ENCODE measurements around the gene IRF4.

Gene IRF4

DNA sequence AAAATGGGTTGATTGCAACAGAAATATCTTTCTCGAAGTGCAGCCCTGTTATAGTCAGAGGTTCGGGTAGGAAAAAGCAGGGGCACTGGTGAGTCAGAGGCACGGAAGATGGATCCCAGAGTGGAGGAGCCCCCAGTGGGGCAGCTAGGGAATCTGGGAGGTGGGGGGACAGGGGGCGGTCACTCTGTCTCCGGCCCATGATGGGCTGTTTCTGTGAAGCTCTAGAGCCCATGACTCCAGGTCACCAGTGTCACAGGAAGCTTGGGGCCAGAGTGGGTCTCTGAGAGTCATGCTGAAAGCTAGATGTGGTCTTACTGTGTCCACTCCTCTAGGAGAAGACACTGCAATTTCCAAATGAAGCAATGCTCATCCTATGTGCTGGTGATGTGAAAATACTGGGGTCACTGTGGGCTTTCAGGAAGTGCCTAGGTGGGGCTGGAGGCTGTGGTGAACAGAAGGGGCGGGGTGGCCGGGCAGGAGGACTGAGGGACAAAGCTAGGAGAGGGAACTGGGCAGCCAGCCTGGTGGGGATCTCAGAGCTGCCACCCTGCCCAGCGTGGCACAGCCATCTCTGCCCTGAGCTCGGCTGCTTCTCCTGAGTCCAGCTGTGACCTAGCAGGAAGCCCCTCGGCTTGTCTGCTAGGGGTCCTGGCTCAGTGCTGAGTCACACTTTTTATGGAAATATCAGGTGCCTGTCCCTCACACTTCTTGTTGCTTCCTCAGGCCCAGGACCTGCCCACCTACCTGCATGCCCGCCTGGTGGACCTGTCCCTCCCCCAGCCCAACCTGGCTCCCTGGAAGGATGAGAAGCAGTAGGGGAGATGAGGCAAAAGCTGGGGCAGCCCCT is 54.2 kb downstream of the IRF4 start:
- DNase-seq, result no peak

DNA sequence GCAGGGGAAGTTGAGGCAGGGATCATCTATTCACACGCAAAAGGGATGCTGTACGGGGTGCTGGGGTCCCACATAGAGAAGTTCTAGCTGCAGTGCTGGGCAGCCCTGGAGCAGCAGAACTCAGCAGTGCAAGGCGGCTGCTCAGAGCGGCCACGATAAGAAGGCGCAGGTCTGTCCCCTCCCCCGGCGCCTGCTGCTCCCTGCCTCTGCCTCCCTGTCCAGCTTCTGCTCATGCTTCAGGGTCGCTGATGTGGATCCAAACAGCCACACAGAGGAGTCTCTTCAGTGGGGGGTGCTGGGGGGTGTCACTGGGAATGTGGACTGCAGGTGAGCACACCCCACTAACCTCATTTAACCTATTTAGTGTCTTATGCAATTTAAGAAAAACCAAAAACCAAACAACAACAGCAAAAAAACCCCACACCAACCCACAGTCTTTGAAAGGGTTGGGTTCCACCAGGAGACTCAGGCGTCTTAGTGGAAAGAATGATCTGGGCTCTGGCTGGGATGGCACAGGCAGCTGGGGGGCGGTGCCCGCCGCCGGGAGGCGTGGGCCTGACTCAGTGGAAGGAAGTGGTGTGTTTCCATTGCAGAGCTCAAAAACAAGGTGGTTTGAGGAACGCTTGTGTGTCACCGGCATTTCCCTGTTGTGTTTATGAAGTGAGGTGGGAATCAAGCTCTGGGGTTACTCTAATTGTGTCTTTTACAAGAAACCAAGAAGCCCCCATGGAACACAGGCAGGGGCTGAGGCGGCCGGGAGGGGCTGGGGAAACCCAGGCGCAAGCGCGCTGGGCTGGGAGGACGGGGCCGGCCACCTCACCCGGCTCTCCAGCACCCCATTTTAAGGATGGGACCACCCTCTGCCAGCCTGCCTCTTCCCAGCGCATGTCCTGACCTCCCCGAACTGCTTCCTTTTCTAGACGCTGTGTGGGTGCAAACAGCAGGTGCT is 55.1 kb downstream of the IRF4 start:
- no peak for DNase-seq

- DNase-seq, result no peak
Measured at GRCh38 chr6:447381-448165, 56.0 kb downstream of the IRF4 start.

GRCh38 chr6:448296-449056 is 56.9 kb downstream of the IRF4 start:
- no peak for DNase-seq

DNA sequence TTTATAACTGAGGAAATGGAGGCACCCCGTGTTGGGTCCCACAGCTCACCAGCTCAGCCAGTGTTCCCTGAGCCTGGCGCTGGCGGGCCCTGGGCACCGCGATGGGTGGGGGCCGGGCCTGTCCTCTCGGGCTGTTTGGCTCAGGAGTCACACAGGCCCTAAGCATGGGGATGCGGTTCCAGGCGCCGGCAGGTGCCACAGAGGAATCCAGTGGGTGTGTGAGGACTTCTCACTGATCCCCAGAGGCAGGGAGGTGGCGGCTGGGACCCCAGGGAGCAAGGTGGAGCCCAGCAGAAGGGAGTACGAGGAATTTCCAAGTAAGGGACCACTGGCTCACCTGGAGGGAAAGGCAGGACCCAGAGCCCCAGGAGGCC is 57.5 kb downstream of the IRF4 start:
- DNase-seq, result no peak

DNA sequence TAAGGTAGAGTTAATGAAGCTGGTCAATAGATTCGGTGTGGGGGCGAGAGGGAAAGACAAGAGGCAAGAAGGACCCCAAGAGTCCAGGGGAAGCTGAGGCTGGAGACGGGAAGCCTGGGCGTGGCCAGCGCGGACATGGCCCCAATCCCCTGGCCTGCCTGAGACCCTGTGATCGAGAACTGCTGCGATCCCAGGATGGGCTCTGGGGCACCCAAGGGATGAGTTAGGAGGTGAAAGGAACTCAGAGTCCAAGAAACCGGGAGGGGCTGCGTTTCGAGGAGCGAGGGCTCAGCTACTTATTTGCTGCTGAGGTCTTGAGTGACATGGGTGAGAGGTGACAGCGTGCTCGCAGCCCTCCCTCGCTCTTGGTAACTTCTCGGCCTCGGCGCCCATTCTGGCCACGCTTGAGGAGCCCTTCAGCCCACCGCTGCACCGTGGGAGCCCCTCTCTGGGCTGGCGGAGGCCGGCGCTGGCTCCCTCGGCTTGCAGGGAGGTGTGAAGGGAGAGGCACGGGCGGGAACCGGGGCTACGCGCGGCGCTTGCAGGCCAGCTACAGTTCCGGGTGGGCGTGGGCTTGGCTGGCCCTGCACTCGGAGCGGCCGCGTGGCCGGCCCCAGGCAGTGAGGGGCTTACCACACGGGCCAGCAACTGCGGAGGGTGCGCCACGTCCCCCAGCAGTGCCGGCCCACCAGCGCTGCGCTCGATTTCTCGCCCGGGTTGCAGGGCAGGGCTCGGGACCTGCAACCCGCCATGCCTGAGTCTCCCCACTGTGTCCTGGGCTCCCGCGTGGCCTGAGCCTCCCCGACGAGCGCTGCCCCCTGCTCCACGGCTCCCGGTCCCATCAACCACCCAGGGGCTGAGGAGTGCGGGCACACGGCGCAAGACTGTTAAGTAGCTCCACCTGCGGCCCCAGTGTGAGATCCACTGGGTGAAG is 58.2 kb downstream of the IRF4 start:
- no peak for DNase-seq

DNA sequence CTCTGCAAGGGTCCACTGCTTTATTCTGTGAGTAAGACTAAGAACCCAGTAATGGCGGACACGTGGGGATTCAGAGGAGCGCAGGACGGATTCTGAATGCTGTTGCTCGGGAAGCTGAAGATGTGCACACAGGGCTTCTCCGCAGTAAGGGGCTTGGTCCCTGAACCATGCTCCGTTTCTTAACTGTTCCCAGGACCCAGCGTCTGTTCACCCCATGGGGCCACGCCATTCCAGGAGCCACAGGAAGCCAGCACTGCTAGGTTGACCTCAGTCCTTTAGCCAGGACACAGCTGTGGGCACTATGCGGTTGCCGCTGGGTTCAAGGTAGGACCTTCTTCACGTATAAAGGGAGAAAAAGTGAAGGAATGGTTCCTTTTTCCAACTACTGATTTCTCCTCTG is 59.8 kb downstream of the IRF4 start:
- no peak for DNase-seq

DNA sequence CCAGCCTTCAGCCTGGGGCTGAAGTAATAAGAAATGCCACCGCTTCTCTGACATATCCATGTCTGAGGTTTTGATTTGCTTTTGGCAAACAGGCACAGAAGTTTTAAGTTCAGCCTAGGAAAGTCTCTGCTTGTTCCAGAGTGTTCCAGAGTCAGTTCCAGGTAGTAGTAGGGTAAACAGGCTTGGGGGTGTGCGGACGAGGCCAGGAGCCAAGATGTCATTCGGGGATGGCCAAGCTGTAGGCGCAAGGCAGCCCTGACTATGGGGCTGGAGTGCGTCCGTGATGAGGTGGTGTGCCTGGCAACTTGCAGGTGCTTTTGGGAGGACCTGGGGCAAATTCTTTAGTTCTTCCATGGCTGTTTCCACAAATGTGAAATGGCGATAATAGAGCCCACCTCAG is 60.3 kb downstream of the IRF4 start:
- DNase-seq, result no peak

- no peak for DNase-seq
Measured at GRCh38 chr6:452301-453067, 60.9 kb downstream of the IRF4 start.

DNA sequence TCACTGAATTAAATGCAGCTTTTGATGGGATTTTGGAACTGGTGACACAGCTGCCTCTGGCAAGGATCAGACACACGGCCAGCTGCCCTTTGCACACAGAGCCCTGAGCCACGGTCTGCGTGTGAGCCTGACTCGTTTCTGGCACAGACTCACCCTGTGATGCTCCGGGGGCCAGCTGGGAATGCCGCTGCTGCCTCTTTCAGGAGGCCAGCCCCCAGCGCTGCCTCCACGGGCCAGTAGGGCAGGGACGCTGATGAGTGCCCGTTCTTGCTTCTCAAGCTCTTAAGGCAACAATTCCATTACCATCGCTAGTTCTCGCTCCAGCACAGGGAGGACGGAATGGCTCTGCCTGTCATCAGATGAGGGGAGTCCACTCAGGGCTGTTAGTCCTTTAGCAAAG is 61.6 kb downstream of the IRF4 start:
- no peak for DNase-seq

GRCh38 chr6:454148-454991 is 62.8 kb downstream of the IRF4 start:
- DNase-seq, result no peak

DNA sequence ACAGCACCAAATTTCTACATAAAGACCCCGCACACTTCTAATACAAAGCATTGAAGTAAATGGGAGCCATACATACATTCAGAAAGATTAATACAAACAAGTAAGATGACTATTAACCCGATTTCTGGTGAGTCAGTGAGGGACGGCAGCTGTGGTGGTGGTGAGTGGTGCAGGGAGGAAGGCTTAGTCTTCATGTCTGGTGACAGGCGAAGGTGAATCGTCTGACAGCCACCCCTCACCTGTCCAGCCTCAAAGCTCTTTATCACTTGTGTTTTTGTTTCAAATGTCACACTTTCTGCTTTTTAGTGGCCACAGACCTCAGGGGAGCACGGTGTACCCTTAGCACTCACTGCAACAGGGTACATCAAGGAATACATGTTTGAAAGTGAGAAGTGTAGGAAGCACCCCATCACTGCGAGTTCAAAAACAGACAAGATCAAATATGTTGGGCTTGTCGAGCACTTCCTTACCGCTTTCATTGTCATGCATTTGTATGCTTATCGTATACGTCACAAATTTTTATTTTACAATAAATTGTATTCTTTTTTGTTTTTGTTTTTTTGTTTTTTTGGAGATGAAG is 63.5 kb downstream of the IRF4 start:
- no peak for DNase-seq

DNA sequence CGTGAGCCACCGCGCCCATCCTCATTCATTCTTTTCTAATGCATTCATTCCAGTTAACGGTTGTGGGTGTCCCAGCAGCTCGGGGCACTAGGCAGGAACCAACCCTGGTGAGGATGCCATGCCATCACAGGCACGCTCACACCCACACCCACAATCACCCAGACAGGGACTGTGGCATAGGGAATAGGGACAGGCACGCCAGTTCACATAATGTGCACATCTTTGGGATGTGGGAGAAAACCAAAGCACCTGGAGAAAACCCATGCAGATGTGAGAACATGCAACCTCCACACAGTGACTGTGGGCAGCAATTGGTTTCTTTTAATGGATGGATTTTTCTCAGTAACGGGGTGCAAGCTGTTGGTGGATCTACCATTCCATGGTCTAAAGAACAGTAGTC is 64.3 kb downstream of the IRF4 start:
- no peak for DNase-seq

- no peak for DNase-seq
Measured at GRCh38 chr6:456358-456867, 64.9 kb downstream of the IRF4 start.

- DNase-seq, result no peak
Measured at GRCh38 chr6:456887-457286, 65.3 kb downstream of the IRF4 start.
